GM23338 (cell line): ENCODE results near the gene GAPDHS. TPM values are rescaled to one million over a fixed set of nuclear protein-coding genes. Genes with fewer than 3 reads are reported as not detected.

Experiments used
- ATAC-seq: fragments of 200-7000 bp; cut with Tn5 transposase; 3 replicates; pipeline ENCODE4 v1.9.1; 2020
- DNase-seq: peaks from one replicate; pipeline ENCODE4 v3.0.0-alpha.2; 2015; ENCODE audit warnings: low spot score
- H2AFZ ChIP-seq: fragments of 200-600 bp; sonication (generic); 2 replicates; pipeline ENCODE4 v1.8.0; 2016; ENCODE audit warnings: antibody characterized with exemption, mild to moderate bottlenecking, moderate library complexity
- H3F3A ChIP-seq: fragments of 200-600 bp; sonication (generic); replicated peaks from 2 replicates; pipeline ENCODE4 v1.8.0; 2017; ENCODE audit warnings: antibody characterized with exemption, mixed run types, low read depth
- H3K27ac ChIP-seq: fragments of 200-600 bp; sonication (generic); 2 replicates; pipeline ENCODE4 v1.6.1; 2016; ENCODE audit warnings: low read depth
- H3K27me3 ChIP-seq: fragments of 200-600 bp; sonication (generic); 2 replicates; pipeline ENCODE4 v1.8.0; 2016; ENCODE audit warnings: mild to moderate bottlenecking, mixed run types, moderate library complexity; ENCODE audit not compliant: insufficient read depth
- H3K36me3 ChIP-seq: fragments of 200-600 bp; sonication (generic); 2 replicates; pipeline ENCODE4 v1.8.0; 2016; ENCODE audit warnings: mild to moderate bottlenecking; ENCODE audit not compliant: insufficient read depth
- H3K4me1 ChIP-seq: fragments of 200-600 bp; sonication (generic); 2 replicates; pipeline ENCODE4 v1.8.0; 2016; ENCODE audit warnings: mild to moderate bottlenecking, moderate library complexity; ENCODE audit not compliant: insufficient read depth
- H3K4me2 ChIP-seq: fragments of 200-600 bp; sonication (generic); 2 replicates; pipeline ENCODE4 v1.7.1; 2017; ENCODE audit warnings: mixed run types
- H3K4me3 ChIP-seq: fragments of 200-600 bp; sonication (generic); 2 replicates; pipeline ENCODE4 v1.6.1; 2016; ENCODE audit warnings: mixed run types
- H3K79me2 ChIP-seq: fragments of 200-600 bp; sonication (generic); replicated peaks from 2 replicates; pipeline ENCODE4 v1.8.0; 2017; ENCODE audit warnings: mild to moderate bottlenecking; ENCODE audit not compliant: insufficient read depth
- H3K9me2 ChIP-seq: fragments of 200-600 bp; sonication (generic); 2 replicates; pipeline ENCODE4 v1.8.0; 2017; ENCODE audit not compliant: insufficient read depth
- H4K20me1 ChIP-seq: fragments of 200-600 bp; sonication (generic); replicated peaks from 2 replicates; pipeline ENCODE4 v1.8.0; 2017; ENCODE audit warnings: mild to moderate bottlenecking; ENCODE audit not compliant: insufficient read depth
- H3K27ac Mint-ChIP-seq: 2 replicates; pipeline ENCODE4 v1.8.0; 2020; ENCODE audit warnings: inconsistent platforms, mild to moderate bottlenecking, moderate library complexity, mixed read lengths
- H3K27me3 Mint-ChIP-seq: 3 replicates; pipeline ENCODE4 v1.8.0; 2022; ENCODE audit warnings: low read depth, mild to moderate bottlenecking, moderate library complexity, mixed read lengths, inconsistent platforms; ENCODE audit not compliant: insufficient read depth, poor library complexity
- H3K36me3 Mint-ChIP-seq: 3 replicates; pipeline ENCODE4 v1.8.0; 2021; ENCODE audit warnings: low read depth, mild to moderate bottlenecking, inconsistent platforms, moderate library complexity, mixed read lengths
- H3K4me1 Mint-ChIP-seq: 3 replicates; pipeline ENCODE4 v1.8.0; 2020; ENCODE audit warnings: mild to moderate bottlenecking, inconsistent platforms, mixed read lengths
- H3K4me3 Mint-ChIP-seq: 3 replicates; pipeline ENCODE4 v1.8.0; 2021; ENCODE audit warnings: moderate library complexity, mild to moderate bottlenecking, inconsistent platforms, mixed read lengths
- H3K9me3 Mint-ChIP-seq: 3 replicates; pipeline ENCODE4 v1.8.0; 2020; ENCODE audit warnings: moderate library complexity, mild to moderate bottlenecking, inconsistent platforms, mixed read lengths
- CREB1 ChIP-seq: fragments of 250-450 bp; sonication (Bioruptor Pico); IDR thresholded peaks from 2 replicates; pipeline ENCODE4 v1.5.0; 2020; ENCODE audit warnings: low read depth, mild to moderate bottlenecking, moderate library complexity
- EZH2 ChIP-seq: fragments of 200-600 bp; sonication (generic); IDR thresholded peaks from one replicate; pipeline ENCODE4 v1.8.0; 2017; ENCODE audit warnings: antibody characterized with exemption, mild to moderate bottlenecking, low read depth; ENCODE audit not compliant: unreplicated experiment
- EZH2phosphoT487 ChIP-seq: fragments of 200-600 bp; sonication (generic); IDR thresholded peaks from one replicate; pipeline ENCODE4 v1.8.1; 2018; ENCODE audit warnings: antibody characterized with exemption; ENCODE audit not compliant: unreplicated experiment
- JUNB ChIP-seq: IDR thresholded peaks from one replicate; pipeline ENCODE4 v1.6.1; 2016; ENCODE audit warnings: antibody characterized with exemption; ENCODE audit not compliant: unreplicated experiment
- STAT1 ChIP-seq: IDR thresholded peaks from one replicate; pipeline ENCODE4 v1.6.1; 2016; ENCODE audit warnings: antibody characterized with exemption; ENCODE audit not compliant: unreplicated experiment
- polyA plus RNA-seq: library from polyadenylated mRNA; unstranded; fragments of >200 nt; fragmentation: Nextera tagmentation; extraction: Ambion mirVana; gene quantifications from 2 replicates; pipeline ENCODE4 v1.2.1, GENCODE V29; 2016
- total RNA-seq: library from RNA; depleted of rRNA; stranded (reverse); fragments of >200 nt; shearing (Covaris generic); gene quantifications from 2 replicates; pipeline ENCODE4 v1.2.3, GENCODE V29; 2014
- TF ChIP-seq, protein P1 (sequence below): fragments of 250-450 bp; sonication (Bioruptor Pico); IDR thresholded peaks from 2 replicates; pipeline ENCODE4 v1.5.0; 2020; ENCODE audit warnings: mild to moderate bottlenecking, moderate library complexity
- TF ChIP-seq, protein P2 (sequence below): IDR thresholded peaks from 2 replicates; pipeline ENCODE4 v1.6.1; 2016; ENCODE audit warnings: antibody characterized with exemption
- TF ChIP-seq, protein P3 (sequence below), 2 experiments: fragments of 200-600 bp in 1 of 2; sonication (generic) in 1 of 2; conservative IDR thresholded peaks; 2 replicates each; pipeline versions ENCODE4 v1.5.1 to v1.6.1; 2016 to 2017; ENCODE audit warnings: antibody characterized with exemption in 2 of 2, low read depth in 2 of 2, mild to moderate bottlenecking in 2 of 2, moderate library complexity in 1 of 2

GAPDHS gene
- total and polyA plus RNA-seq, 2 experiments from 2014 or later, result not detected

DNA sequence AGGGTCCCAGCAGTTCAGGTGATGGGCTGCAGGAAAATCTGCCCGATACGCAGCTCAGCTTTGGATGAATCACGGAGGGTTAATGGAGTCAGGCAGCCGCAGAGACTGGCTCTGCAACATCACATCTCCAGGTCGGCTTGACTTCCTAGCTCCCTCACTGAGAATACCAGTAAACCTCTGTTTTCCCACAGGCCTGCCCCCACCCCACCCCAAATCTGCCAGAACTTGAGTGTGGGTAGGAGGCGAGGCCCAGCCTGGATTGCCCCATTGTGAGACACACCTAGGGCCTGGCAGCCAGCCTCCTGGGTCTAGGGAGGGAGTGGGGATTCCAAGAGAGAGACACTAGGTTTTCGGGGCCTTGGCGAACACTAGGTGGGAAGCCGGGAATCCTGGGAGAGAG lies 39.3 kb upstream of the GAPDHS start (continued):
- TF ChIP-seq, protein P1, sequence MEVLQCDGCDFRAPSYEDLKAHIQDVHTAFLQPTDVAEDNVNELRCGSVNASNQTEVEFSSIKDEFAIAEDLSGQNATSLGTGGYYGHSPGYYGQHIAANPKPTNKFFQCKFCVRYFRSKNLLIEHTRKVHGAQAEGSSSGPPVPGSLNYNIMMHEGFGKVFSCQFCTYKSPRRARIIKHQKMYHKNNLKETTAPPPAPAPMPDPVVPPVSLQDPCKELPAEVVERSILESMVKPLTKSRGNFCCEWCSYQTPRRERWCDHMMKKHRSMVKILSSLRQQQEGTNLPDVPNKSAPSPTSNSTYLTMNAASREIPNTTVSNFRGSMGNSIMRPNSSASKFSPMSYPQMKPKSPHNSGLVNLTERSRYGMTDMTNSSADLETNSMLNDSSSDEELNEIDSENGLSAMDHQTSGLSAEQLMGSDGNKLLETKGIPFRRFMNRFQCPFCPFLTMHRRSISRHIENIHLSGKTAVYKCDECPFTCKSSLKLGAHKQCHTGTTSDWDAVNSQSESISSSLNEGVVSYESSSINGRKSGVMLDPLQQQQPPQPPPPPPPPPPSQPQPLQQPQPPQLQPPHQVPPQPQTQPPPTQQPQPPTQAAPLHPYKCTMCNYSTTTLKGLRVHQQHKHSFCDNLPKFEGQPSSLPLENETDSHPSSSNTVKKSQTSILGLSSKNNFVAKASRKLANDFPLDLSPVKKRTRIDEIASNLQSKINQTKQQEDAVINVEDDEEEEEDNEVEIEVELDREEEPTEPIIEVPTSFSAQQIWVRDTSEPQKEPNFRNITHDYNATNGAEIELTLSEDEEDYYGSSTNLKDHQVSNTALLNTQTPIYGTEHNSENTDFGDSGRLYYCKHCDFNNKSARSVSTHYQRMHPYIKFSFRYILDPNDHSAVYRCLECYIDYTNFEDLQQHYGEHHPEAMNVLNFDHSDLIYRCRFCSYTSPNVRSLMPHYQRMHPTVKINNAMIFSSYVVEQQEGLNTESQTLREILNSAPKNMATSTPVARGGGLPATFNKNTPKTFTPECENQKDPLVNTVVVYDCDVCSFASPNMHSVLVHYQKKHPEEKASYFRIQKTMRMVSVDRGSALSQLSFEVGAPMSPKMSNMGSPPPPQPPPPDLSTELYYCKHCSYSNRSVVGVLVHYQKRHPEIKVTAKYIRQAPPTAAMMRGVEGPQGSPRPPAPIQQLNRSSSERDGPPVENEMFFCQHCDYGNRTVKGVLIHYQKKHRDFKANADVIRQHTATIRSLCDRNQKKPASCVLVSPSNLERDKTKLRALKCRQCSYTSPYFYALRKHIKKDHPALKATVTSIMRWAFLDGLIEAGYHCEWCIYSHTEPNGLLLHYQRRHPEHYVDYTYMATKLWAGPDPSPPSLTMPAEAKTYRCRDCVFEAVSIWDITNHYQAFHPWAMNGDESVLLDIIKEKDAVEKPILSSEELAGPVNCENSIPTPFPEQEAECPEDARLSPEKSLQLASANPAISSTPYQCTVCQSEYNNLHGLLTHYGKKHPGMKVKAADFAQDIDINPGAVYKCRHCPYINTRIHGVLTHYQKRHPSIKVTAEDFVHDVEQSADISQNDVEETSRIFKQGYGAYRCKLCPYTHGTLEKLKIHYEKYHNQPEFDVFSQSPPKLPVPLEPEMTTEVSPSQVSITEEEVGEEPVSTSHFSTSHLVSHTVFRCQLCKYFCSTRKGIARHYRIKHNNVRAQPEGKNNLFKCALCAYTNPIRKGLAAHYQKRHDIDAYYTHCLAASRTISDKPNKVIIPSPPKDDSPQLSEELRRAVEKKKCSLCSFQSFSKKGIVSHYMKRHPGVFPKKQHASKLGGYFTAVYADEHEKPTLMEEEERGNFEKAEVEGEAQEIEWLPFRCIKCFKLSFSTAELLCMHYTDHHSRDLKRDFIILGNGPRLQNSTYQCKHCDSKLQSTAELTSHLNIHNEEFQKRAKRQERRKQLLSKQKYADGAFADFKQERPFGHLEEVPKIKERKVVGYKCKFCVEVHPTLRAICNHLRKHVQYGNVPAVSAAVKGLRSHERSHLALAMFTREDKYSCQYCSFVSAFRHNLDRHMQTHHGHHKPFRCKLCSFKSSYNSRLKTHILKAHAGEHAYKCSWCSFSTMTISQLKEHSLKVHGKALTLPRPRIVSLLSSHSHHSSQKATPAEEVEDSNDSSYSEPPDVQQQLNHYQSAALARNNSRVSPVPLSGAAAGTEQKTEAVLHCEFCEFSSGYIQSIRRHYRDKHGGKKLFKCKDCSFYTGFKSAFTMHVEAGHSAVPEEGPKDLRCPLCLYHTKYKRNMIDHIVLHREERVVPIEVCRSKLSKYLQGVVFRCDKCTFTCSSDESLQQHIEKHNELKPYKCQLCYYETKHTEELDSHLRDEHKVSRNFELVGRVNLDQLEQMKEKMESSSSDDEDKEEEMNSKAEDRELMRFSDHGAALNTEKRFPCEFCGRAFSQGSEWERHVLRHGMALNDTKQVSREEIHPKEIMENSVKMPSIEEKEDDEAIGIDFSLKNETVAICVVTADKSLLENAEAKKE, result no peak
- TF ChIP-seq, protein P2, sequence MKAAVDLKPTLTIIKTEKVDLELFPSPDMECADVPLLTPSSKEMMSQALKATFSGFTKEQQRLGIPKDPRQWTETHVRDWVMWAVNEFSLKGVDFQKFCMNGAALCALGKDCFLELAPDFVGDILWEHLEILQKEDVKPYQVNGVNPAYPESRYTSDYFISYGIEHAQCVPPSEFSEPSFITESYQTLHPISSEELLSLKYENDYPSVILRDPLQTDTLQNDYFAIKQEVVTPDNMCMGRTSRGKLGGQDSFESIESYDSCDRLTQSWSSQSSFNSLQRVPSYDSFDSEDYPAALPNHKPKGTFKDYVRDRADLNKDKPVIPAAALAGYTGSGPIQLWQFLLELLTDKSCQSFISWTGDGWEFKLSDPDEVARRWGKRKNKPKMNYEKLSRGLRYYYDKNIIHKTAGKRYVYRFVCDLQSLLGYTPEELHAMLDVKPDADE, result no peak

DNA sequence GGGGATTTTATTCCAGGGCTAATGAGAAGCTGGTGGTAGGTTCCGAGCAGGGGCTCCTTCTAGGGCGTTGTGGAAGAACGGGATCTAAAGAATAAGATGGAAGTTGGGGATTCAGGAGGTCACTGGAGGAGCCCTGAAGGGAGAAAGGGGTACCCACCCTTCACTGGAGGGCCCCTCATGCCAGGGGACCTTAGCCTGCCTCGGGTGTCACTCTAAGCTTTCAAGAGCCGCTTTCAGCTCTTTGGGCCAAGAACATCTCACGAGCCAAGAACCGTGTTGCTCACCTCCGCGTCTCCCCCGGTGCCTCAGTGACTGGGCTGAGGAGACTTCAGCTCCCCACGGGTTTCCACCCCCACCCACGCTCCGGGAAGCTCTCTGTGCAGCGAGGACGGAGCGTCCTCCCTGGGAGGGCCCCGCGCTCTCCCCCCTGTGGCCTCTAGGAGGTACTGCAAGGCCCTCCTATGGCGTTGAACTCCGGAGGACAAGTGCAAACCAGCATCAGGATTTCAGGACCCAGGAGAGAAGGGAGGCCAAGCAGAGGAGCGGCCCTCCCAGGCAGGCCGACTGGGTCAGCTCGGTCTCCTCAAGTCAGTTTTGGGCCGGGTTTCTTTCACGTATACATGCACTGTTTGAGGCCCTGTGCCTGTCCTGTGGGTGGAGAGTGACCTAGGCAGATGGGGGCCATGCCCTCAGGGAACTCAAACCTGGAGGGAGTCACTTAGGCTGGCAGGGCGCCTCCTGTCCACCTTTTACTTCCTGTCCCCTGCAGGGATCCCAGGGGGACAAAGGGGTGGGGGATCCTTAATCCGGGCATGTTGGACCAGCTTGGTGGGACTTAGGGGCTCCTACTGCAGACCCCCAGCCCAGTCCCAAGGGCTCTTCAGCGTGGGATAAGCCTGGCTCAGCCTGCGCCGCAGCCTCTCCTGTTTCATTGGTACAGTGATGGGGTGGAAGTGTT lies 37.9 kb upstream of the GAPDHS start:
- Histone ChIP-seq H3K36me3 (peaks cover 8% of the 10 kb centered on the region), H2AFZ (no peak overlapping the region), H3K79me2 (no peaks in the 10 kb centered on the region), H3F3A (peaks cover 11% of the 10 kb centered on the region; the same call in 1 of the 2 replicates), H3K4me2 (peak overlapping the region; percentile 49), H4K20me1 (no peaks in the 10 kb centered on the region; the same call in 1 of the 2 replicates), H3K4me3 (0 out of 2 replicates have a peak overlapping the region, but pooled peaks have one; percentile 37), H3K27me3 (no peaks in the 10 kb centered on the region), H3K9me2 (no peaks in the 10 kb centered on the region), H3K4me1 (no peaks in the 10 kb centered on the region), H3K27ac (no peak overlapping the region)
- H3K27ac Mint-ChIP-seq, result no peak overlapping the region; the same call in 1 of the 2 replicates
- H3K36me3 Mint-ChIP-seq, result peaks cover 38% of the 10 kb centered on the region
- peaks cover 23% of the 10 kb centered on the region for H3K4me1 Mint-ChIP-seq
- H3K27me3 Mint-ChIP-seq, result peaks cover 12% of the 10 kb centered on the region
- DNase-seq, result peak; percentile 86
- H3K4me3 Mint-ChIP-seq, result no peak overlapping the region
- no peaks in the 10 kb centered on the region for H3K9me3 Mint-ChIP-seq
- peak; percentile 88 for ATAC-seq
- TF ChIP-seq JUNB (no peak), EZH2phosphoT487 (no peak), CREB1 (0 out of 2 replicates have a peak, but pooled peaks have one; percentile 27), STAT1 (no peak), EZH2 (no peak)
- TF ChIP-seq, protein P3, sequence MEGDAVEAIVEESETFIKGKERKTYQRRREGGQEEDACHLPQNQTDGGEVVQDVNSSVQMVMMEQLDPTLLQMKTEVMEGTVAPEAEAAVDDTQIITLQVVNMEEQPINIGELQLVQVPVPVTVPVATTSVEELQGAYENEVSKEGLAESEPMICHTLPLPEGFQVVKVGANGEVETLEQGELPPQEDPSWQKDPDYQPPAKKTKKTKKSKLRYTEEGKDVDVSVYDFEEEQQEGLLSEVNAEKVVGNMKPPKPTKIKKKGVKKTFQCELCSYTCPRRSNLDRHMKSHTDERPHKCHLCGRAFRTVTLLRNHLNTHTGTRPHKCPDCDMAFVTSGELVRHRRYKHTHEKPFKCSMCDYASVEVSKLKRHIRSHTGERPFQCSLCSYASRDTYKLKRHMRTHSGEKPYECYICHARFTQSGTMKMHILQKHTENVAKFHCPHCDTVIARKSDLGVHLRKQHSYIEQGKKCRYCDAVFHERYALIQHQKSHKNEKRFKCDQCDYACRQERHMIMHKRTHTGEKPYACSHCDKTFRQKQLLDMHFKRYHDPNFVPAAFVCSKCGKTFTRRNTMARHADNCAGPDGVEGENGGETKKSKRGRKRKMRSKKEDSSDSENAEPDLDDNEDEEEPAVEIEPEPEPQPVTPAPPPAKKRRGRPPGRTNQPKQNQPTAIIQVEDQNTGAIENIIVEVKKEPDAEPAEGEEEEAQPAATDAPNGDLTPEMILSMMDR (conservative IDR thresholded peaks at IDR 0.05; ENCODE audit: low read depth in 2 of 2), result peak; percentile 79 to 87
- TF ChIP-seq, protein P2, result no peak
